ENCODE measurements around the gene RBMS3.
"Not testable (repeated sequence)": the region's sequence is repeated elsewhere in the genome, so short reads cannot be mapped to it uniquely, and the experiment has no call there.

The RBMS3 gene

GRCh38 chr3:29991198-29991597, 710.3 kb downstream of the RBMS3 start:
- no peak for DNase-seq

DNA sequence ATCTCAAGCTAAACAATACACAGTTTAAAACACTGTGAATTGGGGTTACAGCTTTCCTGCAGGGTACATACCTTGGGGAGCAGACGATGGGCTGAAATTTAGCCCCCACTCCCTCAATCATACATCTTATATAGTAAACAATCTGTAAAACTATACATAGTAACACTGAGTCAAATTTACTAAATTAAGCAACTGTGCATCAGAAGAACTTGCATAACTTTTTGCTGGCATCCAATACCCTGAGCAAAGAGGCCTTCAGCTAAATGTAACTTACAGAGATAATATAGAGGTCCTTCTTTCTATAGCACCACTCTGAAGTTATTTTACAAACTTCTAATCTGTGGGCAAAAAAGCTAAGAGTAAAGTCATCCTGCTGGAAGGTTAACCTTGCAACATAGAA, 721.9 kb downstream of the RBMS3 start:
- no peak for DNase-seq

DNA sequence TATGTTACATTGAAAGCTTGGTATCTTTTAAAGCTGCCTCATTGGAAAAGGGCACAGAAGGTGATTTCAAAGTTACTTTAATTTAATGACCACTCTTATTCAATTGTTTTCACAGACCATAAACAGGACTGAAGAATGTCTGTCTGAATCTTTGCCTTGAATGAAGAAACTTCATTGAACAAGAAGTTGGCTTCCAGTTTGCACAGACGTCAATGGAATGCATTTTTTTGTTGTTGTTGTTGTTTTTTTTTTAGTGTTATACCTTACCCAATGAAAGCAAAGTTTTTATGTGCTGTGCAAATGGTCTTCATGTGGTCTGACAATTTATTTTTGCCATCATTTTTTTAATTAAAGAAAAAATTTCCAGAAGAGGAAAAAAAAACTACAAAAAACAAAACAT, 722.9 kb downstream of the RBMS3 start:
- DNase-seq: no peak

GRCh38 chr3:30004481-30004880, 723.6 kb downstream of the RBMS3 start:
- no peak for DNase-seq

DNA sequence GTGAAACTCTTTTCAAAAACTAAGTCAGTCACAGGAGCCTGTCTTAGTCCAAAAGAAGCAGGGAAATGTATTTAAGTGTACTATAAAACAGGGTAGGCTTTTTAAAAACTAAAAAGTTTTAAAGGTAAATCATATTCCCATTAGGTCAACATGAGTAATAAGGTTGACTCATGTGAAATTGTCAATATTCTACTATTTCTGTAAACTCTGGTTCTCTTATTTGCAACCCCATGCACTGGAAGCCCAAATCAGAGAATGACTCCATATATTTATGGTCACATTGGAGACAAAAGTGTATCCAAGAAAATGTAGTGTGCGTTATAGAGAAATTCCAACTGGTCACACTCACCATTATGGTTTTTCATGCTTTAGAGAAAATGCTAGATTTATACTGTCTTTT, 725.2 kb downstream of the RBMS3 start:
- no peak for DNase-seq

- no peak for DNase-seq
These were observed 726.8 kb downstream of the RBMS3 start for GRCh38 chr3:30007668-30008067.

- no peak for DNase-seq
These were observed 730.4 kb downstream of the RBMS3 start for GRCh38 chr3:30011237-30011803.

GRCh38 chr3:30012941-30013543, 732.2 kb downstream of the RBMS3 start:
- DNase-seq: peak in 3 of 4 experiments; percentile 7 to 17 (median 11)

- DNase-seq: no peak
These were observed 737.0 kb downstream of the RBMS3 start for GRCh38 chr3:30017901-30018300.

- no peak for DNase-seq
These were observed 739.5 kb downstream of the RBMS3 start for GRCh38 chr3:30020380-30020779.

- no peak for DNase-seq
These were observed 743.6 kb downstream of the RBMS3 start for GRCh38 chr3:30024466-30024865.

GRCh38 chr3:30026851-30027250, 746.0 kb downstream of the RBMS3 start:
- DNase-seq: no peak

- DNase-seq: no peak
These were observed 753.5 kb downstream of the RBMS3 start for GRCh38 chr3:30034246-30034991.

- no peak for DNase-seq
These were observed 755.2 kb downstream of the RBMS3 start for GRCh38 chr3:30035935-30036567.

DNA sequence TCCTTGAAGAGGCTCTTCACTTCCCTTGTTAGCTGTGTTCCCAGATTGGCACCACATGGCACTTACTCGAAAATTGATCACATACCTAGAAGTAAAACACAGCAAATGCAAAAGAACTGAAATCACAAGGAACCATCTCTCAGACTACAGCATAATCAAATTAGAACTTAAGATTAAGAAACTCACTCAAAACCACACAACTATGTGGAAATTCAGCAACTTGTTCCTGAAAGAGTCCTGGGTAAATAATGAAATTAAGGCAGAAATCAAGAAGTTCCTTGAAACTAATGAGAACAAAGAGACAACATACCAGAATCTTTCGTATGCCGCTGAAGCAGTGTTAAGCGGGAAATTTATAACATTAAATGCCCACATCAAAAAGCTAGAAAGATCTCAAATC, 759.3 kb downstream of the RBMS3 start:
- DNase-seq: no peak

- not testable (repeated sequence) for DNase-seq
These were observed 760.6 kb downstream of the RBMS3 start for GRCh38 chr3:30041481-30041880.

DNA sequence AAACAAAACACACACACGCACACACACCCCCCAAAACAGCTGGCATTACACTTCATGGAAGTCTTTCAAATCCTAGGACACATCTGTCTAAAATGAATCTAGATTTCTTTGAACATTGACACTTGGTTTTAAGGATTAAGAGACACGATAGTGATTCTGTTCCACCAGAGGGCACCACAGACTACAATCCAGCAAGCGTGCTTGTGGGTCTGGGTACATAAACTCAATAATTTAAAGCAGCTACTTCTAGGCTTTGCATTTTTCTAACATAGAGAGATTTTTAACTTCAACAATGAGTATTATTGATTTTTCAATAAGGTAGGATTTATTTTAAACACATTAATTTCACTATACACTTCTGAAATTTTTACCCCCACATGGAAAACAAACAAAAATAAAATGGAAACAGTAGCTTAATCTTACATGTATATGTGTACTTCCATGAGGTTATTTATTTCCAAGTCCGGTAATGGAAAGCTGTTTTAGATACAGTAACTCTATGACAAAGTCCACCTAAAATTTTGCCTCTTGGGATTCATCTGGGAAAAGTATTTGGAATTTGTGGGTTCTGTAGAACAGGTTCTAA, 761.5 kb downstream of the RBMS3 start:
- DNase-seq: peak in 3 of 4 experiments; percentile 7 to 21 (median 17)

DNA sequence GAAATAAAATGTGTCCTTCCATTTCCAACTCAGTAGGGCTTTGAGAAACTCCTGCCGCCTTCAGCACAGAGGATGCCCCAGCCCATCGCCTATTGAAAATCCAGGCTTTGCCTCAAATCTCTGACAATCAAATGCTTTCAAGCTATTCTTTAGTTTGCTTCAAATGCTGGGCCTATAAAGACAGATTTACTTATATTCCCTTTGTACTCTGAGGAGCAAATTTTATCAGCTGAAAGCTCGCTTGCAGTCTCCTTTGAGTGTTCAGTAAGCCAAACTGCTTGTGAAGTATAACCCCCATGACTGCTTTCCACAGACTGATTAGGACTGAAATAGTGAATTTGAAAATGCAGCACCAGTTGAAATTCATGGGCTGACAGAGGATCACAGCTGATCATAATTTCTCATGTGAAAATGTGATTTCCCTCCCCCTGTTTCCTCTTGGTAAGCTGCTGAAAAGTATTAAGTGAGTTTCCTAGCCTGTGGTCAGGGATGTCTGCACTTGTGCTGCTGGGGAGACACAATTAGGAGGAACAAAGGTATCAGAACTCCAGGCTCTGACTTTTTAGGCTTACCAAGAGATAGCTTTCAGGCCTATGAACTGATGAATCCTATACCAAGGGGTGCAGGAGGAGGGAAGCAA, 762.2 kb downstream of the RBMS3 start:
- no peak for DNase-seq

- DNase-seq: no peak
These were observed 763.6 kb downstream of the RBMS3 start for GRCh38 chr3:30044515-30044914.

GRCh38 chr3:30048431-30048830, 767.6 kb downstream of the RBMS3 start:
- no peak for DNase-seq

DNA sequence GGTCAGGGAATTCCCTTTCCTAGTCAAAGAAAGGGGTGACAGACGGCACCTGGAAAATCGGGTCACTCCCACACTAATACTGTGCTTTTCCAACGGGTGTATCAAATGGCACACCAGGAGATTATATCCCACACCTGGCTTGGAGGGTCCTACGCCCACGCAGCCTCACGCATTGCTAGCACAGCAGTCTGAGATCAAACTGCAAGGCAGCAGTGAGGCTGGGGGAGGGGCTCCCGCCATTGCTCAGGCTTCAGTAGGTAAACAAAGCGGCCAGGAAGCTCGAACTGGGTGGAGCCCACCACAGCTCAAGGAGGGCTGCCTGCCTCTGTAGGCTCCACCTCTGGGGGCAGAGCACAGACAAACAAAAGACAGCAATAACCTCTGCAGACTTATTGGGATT, 769.2 kb downstream of the RBMS3 start:
- not testable (repeated sequence) for DNase-seq

GRCh38 chr3:30059240-30059639, 778.4 kb downstream of the RBMS3 start:
- no peak for DNase-seq

Measured in activated naive CD4-positive, alpha-beta T cell (primary cell).